ENCODE measurements around the gene CYP11A1.

Gene CYP11A1

DNA sequence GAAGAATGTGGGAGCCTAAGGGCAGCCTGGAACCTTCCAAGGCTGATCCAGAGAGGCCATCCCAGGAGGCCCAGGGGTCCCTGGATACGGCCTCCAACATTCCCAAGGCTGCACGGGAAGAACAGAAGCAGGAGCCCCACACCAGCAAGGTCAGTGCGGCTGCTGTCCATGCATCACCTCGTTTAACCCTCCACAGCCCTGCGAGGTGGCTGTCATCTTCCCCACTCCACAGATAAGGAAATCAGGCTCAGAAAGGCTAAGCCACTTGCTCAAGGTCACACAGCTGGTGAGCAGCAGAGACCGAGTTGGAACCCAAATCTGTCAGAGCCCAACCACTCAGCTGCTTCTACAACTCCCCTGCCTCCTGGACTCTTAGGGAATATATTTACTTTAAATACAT lies 44.7 kb upstream of the CYP11A1 start:
- TF ChIP-seq, protein P1, sequence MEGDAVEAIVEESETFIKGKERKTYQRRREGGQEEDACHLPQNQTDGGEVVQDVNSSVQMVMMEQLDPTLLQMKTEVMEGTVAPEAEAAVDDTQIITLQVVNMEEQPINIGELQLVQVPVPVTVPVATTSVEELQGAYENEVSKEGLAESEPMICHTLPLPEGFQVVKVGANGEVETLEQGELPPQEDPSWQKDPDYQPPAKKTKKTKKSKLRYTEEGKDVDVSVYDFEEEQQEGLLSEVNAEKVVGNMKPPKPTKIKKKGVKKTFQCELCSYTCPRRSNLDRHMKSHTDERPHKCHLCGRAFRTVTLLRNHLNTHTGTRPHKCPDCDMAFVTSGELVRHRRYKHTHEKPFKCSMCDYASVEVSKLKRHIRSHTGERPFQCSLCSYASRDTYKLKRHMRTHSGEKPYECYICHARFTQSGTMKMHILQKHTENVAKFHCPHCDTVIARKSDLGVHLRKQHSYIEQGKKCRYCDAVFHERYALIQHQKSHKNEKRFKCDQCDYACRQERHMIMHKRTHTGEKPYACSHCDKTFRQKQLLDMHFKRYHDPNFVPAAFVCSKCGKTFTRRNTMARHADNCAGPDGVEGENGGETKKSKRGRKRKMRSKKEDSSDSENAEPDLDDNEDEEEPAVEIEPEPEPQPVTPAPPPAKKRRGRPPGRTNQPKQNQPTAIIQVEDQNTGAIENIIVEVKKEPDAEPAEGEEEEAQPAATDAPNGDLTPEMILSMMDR (IDR thresholded peaks at IDR 0.05; ENCODE audit: low read depth, low read length, missing control alignments): no peak
- DNase-seq (ENCODE audit: extremely low read depth, low read depth): no peak
- H3K4me3 ChIP-seq (replicated peaks; ENCODE audit: low read depth, low read length): no peak overlapping the region

DNA sequence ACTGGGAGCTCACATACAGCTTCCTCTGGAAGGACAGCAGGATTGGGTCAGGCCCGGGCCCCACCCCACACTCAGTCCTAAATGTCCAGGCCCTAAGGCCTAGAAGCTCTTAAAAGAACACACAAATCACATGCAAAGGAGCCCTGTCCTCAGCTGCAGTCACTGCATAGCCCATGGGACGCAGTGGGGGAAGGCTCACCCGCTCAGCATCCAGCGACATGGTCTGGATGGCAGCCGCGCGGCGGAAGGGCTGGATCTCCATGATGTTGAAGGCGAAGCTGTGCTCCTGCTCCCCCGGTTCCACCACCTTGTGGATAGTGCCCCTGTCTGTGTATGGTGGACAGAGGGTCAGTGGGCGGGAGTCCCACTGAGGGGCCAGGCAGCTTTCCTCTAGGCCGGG lies 44.2 kb upstream of the CYP11A1 start:
- no peak overlapping the region for H3K4me3 ChIP-seq (replicated peaks; ENCODE audit: low read depth, low read length)
- no peak for DNase-seq (ENCODE audit: extremely low read depth, low read depth)
- TF ChIP-seq, protein P1 (IDR thresholded peaks at IDR 0.05; ENCODE audit: low read depth, low read length, missing control alignments): no peak

DNA sequence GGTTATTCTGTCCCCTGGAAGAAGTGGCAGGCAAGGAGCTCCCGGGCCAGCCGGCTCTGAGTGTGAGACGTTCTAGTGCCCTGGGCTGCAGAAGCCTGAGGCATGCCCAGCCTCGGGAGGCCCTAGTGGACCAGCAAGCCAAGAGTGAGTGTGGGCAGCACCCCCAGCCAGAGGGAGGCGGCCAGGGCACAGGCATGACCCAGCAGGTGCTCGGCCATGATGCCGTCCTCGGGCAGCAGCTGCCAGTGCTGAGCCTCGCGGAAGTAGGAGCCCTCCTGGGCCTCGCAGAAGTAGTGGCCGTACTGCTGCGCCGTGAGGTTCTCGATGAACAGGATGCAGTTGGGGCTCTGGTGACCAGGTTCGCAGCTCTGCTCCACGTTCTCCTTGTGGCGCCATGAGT lies 43.1 kb upstream of the CYP11A1 start:
- H3K4me3 ChIP-seq (replicated peaks; ENCODE audit: low read depth, low read length): no peak overlapping the region
- TF ChIP-seq, protein P1 (IDR thresholded peaks at IDR 0.05; ENCODE audit: low read depth, low read length, missing control alignments): no peak
- DNase-seq (ENCODE audit: extremely low read depth, low read depth): no peak

DNA sequence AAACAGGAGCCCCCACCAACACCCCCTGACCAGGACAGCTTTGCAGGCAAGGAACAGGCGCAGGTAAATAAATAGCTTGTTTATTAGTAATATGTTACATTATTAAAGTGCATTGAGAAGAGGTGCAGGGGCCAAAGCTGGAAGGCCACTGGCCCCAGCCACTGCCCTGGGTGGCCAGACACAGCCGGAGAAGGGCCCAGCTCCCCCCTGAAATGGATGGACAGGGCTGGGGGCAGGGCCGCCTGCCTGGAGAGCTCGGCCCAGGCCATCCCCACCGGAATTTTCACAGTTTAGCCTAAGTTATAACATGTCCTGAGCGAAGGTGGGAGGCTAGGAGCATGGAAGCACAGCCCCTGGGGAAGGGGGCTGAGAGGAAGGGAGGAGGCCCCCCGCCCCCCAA lies 41.8 kb upstream of the CYP11A1 start:
- no peak for DNase-seq (ENCODE audit: extremely low read depth, low read depth)
- no peak overlapping the region for H3K4me3 ChIP-seq (replicated peaks; ENCODE audit: low read depth, low read length)
- TF ChIP-seq, protein P1 (IDR thresholded peaks at IDR 0.05; ENCODE audit: low read depth, low read length, missing control alignments): no peak

DNA sequence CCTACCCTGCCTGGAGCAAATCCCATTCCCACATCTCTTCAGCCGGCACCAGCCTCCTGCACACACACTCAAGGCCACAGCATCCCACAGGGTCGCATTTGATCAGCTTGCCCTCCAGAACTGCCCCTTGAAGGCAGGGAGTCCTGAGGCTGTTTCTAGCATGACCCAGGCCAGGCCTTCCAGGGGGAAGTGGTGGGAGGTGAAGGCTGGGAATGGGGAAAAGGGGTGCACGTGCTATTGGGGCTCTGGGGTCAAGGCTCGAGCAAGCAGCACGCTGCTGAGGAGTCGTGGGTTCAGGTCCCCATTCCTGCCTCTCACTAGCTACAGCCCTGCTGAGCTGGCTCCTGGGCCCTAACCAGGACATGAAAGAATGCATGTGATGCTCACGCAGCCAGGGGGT lies 41.4 kb upstream of the CYP11A1 start:
- TF ChIP-seq, protein P1 (IDR thresholded peaks at IDR 0.05; ENCODE audit: low read depth, low read length, missing control alignments): no peak
- no peak for DNase-seq (ENCODE audit: extremely low read depth, low read depth)
- H3K4me3 ChIP-seq (replicated peaks; ENCODE audit: low read depth, low read length): no peak overlapping the region

DNA sequence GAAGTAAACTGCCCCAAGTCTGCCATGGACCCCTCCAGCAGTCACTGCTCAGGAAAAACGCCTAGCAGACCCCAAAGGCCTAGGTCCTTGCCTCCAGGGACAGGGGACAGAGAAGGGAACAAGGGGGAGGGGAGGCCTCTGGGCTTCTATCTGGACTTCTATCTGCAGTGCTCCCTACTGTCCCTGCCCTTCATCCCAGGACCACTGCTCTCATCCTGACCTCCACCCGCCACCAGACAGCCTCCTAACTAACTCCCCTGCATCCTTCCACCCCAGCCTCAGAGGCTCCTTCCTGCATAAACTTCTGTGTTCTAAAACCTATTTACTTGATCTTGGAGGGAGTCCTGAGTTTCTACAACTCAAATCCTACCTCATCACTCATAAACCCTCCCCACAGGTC lies 40.9 kb upstream of the CYP11A1 start:
- no peak for DNase-seq (ENCODE audit: extremely low read depth, low read depth)
- TF ChIP-seq, protein P1 (IDR thresholded peaks at IDR 0.05; ENCODE audit: low read depth, low read length, missing control alignments): no peak
- no peak overlapping the region for H3K4me3 ChIP-seq (replicated peaks; ENCODE audit: low read depth, low read length)

DNA sequence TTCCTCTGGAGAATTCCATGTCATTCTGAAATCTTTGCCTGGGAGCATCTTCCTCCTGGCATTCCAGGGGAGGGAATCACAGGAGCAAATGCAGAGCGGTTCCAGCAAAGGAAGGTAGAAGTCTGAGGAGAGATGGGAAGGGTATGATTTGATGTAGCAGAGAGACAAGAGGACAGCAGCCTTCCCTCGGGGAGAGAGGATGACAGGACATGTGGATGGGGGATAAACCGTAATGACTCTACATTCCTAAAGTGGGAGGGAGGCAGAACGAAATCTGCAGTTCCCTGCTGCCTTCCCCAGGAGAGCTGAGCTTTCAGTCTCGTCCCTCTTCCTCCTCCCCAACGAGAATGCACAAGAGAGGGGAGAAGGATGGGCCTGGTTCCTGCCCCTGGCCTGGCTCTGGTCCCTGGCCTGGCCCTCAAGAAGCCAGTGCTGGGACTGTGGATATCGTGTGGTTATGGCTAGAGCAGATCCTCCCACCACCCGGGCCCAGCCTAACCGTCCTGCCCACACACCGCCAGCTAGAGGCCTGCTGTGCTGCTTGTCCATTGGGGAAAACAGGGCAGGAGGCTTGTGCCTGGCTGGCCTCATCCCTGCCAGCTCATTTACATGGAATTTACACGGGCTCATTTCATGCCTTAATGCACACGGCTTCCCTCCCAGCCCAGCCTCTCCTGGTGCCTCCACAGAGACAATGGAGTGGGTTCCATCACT lies 39.7 kb upstream of the CYP11A1 start:
- TF ChIP-seq, protein P1 (IDR thresholded peaks at IDR 0.05; ENCODE audit: low read depth, low read length, missing control alignments): no peak
- DNase-seq (ENCODE audit: extremely low read depth, low read depth): no peak
- no peak overlapping the region for H3K4me3 ChIP-seq (replicated peaks; ENCODE audit: low read depth, low read length)

Measured in HFF-Myc (cell line).